D721Med (cell line): ENCODE data around the gene CLUH.

ENCODE experiments used
- DNase-seq: peaks from one replicate; pipeline ENCODE4 v3.0.0; 2011; ENCODE audit warnings: low spot score; ENCODE audit not compliant: insufficient read length
- FAIRE-seq: peaks from 2 replicates; lab custom pipeline; 2011; peaks lifted over from hg19 to GRCh38; lab: Jason Lieb, UNC
- CTCF ChIP-seq: IDR thresholded peaks from 2 replicates; pipeline ENCODE4 v1.5.1; 2012; ENCODE audit warnings: mild to moderate bottlenecking, control low read depth; ENCODE audit not compliant: insufficient read depth; ENCODE audit errors: missing control alignments

Gene CLUH

GRCh38 chr17:2690165-2691068 lies 21.1 kb downstream of the CLUH start:
- no peak for TF ChIP-seq CTCF
- DNase-seq (peak; percentile 20), FAIRE-seq (no peak)

- DNase-seq, result no peak
Observed at GRCh38 chr17:2689411-2690164, 22.0 kb downstream of the CLUH start.

DNA sequence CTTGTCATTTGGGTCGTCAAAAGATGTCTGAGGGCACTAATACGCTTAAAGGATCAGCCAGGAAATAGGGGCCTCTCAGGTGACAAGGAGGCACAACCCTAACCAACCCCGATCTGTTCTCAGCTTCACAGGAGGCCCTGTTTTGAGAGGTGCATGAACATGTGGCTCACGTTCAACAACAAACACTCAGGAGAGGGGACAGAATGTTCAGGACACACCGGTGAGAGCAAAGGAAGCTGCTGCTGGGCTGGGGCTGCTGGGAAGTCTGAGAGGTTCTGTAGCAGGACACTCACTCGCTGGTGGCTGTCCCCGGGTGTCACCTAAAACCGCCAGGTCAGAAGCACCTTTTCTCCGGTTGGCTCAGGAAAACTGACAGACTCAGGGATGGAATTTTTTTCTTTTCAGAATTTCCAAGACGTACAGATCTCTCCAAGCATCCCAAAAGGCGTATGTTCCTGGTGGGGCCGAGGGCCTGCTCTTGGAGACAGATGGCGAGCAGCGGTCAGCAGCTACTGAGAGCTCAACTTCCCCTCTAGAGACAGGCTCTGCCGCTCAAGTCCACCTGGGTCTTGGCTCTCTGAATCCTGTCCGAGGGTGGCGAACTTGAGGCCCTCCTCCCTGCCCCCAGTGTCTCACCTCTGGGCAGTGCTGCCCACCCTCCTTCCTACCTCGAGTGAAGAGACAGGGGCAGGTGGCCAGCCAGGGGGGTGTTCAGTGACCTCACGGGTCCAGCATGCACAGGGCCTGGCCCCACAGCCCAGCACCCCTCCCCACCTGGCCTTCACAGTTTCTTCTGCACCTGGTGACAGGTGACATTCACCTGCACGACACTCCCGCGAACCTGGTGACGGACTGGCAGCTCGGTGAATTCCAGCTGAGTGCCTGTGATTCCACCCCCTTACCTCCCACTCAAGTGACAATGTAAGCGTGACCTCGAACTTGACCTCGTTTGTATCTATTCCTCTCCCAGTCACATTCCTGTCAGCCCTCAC lies 22.9 kb downstream of the CLUH start:
- TF ChIP-seq CTCF, result no peak
- DNase-seq, result peak; percentile 39
- FAIRE-seq, result peak; percentile 48

More at GRCh38 chr17:2689411-2690164, 22.0 kb downstream of the CLUH start:
- no peak for FAIRE-seq
- no peak for TF ChIP-seq CTCF

DNA sequence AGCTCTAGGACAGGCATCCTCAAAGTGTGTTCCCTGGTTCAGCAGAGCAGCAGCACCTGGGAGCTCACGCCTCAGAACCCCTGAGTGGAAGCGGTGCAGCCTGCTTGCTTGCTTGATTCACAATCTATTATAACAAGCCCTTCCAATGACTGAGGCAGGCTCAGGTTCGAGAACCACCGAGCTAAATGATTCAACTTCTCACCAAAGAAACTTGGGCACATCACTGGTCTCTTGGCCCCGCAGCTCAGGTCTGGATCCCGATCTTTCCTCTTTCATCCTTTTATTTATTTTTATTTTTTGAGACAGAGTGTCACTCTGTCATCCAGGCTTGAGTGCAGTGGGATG lies 24.5 kb downstream of the CLUH start:
- DNase-seq, result no peak
- TF ChIP-seq CTCF, result no peak
- no peak for FAIRE-seq

GRCh38 chr17:2685696-2686095 lies 25.9 kb downstream of the CLUH start:
- no peak for DNase-seq
- FAIRE-seq, result no peak
- no peak for TF ChIP-seq CTCF

DNA sequence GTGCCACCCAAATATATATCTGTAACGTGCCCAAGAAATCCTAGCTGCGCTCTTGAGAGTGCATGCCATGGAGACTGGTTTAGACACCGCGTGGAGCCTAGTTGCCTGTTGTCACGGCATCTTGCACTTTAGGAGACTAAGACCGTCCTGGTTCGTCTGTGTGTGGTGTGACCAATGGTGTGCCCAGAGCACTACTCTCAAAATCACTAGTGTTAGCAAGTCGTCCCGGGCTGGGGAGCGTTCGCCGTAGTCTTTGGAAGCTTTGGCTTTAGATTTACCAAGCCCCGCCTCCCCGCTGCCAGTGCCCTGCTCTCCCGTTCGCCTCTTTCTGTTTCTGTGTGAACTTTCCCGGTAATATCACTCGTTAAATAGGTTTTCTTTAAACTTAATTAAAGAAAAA lies 27.0 kb downstream of the CLUH start:
- FAIRE-seq, result no peak
- no peak for DNase-seq

More for the DNA sequence above, 27.0 kb downstream of the CLUH start:
- TF ChIP-seq CTCF, result no peak
